Mesothelial cell of epicardium (in vitro differentiated cells): ENCODE measurements around the gene CXCL1. TPM values are rescaled to one million over a fixed set of nuclear protein-coding genes. Genes with fewer than 3 reads are reported as not detected.

Experiments used
- DNase-seq, 2 experiments: peaks; one replicate each; pipeline ENCODE4 v3.0.0; 2021; ENCODE audit warnings: low spot score in 2 of 2; ENCODE audit not compliant: unreplicated experiment in 2 of 2
- H3K27ac Mint-ChIP-seq: 2 replicates; pipeline ENCODE4 v1.8.0; 2021; ENCODE audit warnings: mixed read lengths
- H3K27me3 Mint-ChIP-seq: 2 replicates; pipeline ENCODE4 v1.8.0; 2021; ENCODE audit warnings: low read depth, mixed read lengths
- H3K36me3 Mint-ChIP-seq: 2 replicates; pipeline ENCODE4 v1.8.0; 2021; ENCODE audit warnings: mixed read lengths
- H3K4me1 Mint-ChIP-seq: 2 replicates; pipeline ENCODE4 v1.8.0; 2021; ENCODE audit warnings: mixed read lengths
- H3K4me3 Mint-ChIP-seq: 2 replicates; pipeline ENCODE4 v1.8.0; 2021; ENCODE audit warnings: mild to moderate bottlenecking, moderate library complexity, mixed read lengths
- H3K9me3 Mint-ChIP-seq: 2 replicates; pipeline ENCODE4 v1.8.0; 2021; ENCODE audit warnings: mixed read lengths
- CTCF ChIP-seq: fragments of 200-600 bp; sonication (generic); IDR thresholded peaks from one replicate; pipeline ENCODE4 v1.5.0; 2021; ENCODE audit warnings: antibody characterized with exemption; ENCODE audit not compliant: unreplicated experiment
- total RNA-seq: library from RNA; stranded (reverse); gene quantifications from 3 replicates; pipeline ENCODE4 v1.2.1, GENCODE V29; 2021

Gene CXCL1
- total RNA-seq, 1 donor from 2014 or later = 0.74 TPM

GRCh38 chr4:73860181-73860580, 9.0 kb upstream of the CXCL1 start:
- no peak overlapping the region for H3K27ac Mint-ChIP-seq
- no peaks in the 10 kb centered on the region for H3K4me1 Mint-ChIP-seq
- DNase-seq = no peak
- H3K9me3 Mint-ChIP-seq = no peaks in the 10 kb centered on the region
- H3K27me3 Mint-ChIP-seq = peaks cover 43% of the 10 kb centered on the region
- no peak for TF ChIP-seq CTCF
- no peak overlapping the region for H3K4me3 Mint-ChIP-seq
- H3K36me3 Mint-ChIP-seq = no peaks in the 10 kb centered on the region

GRCh38 chr4:73860917-73861316, 8.3 kb upstream of the CXCL1 start:
- no peaks in the 10 kb centered on the region for H3K4me1 Mint-ChIP-seq
- DNase-seq = no peak
- no peaks in the 10 kb centered on the region for H3K36me3 Mint-ChIP-seq
- TF ChIP-seq CTCF = no peak
- no peaks in the 10 kb centered on the region for H3K9me3 Mint-ChIP-seq
- peaks cover 45% of the 10 kb centered on the region for H3K27me3 Mint-ChIP-seq
- no peak overlapping the region for H3K27ac Mint-ChIP-seq
- no peak overlapping the region for H3K4me3 Mint-ChIP-seq

GRCh38 chr4:73862322-73862721, 6.9 kb upstream of the CXCL1 start:
- no peaks in the 10 kb centered on the region for H3K9me3 Mint-ChIP-seq
- no peak overlapping the region for H3K27ac Mint-ChIP-seq
- TF ChIP-seq CTCF = no peak
- no peak overlapping the region for H3K4me3 Mint-ChIP-seq
- no peaks in the 10 kb centered on the region for H3K36me3 Mint-ChIP-seq
- H3K27me3 Mint-ChIP-seq = peaks cover 56% of the 10 kb centered on the region
- no peak for DNase-seq
- no peaks in the 10 kb centered on the region for H3K4me1 Mint-ChIP-seq

GRCh38 chr4:73864365-73864764, 4.8 kb upstream of the CXCL1 start:
- Mint-ChIP-seq H3K36me3 (no peaks in the 10 kb centered on the region), H3K27me3 (peaks cover 72% of the 10 kb centered on the region), H3K4me1 (peaks cover 13% of the 10 kb centered on the region), H3K4me3 (no peak overlapping the region), H3K9me3 (no peaks in the 10 kb centered on the region), H3K27ac (no peak overlapping the region)
- no peak for TF ChIP-seq CTCF
- no peak for DNase-seq

- DNase-seq = no peak
- Mint-ChIP-seq H3K27me3 (peaks cover 74% of the 10 kb centered on the region), H3K9me3 (no peaks in the 10 kb centered on the region), H3K27ac (no peak overlapping the region), H3K4me3 (no peak overlapping the region), H3K4me1 (peaks cover 17% of the 10 kb centered on the region), H3K36me3 (no peaks in the 10 kb centered on the region)
- TF ChIP-seq CTCF = no peak
These were observed 4.2 kb upstream of the CXCL1 start for GRCh38 chr4:73864961-73865360.
